ENCODE results near the gene SLX9.

DNA sequence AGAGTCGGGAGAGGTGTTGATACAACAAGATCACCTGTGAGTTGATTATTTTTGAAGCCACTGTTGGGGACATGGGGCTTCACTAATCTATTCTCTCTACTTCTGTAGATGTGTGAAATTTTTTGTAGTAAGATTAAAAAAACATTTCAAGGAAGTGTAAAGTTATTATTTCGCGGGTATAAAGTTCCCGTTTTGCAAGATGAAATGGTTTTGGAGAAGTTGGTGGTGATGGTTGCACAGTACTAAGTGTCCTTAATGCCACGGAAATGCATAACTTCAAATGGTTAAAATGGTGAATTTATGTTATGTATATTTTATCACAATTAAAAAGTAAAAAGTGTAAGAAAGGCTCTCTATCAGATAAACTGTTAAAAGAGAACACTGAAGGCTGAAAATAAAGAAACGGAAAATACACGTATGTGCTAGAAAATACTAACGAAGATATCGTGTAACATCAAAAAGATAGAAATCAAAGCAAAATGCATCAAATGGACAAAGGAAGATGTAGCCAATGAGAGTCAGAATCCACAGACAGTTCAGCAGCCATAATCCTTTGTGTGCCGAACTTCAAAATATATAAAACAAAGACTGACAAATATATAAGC lies 16.2 kb upstream of the SLX9 start:
- TF ChIP-seq POLR2A (IDR thresholded peaks at IDR 0.05; ENCODE audit: low read length) (no peak), GATA1 (IDR thresholded peaks at IDR 0.05; ENCODE audit: low read depth, low read length) (no peak)

Measured in erythroblast (primary cell).